Ishikawa (cell line): ENCODE data around the gene AGGF1.

Experiments
- CEBPB ChIP-seq: IDR thresholded peaks from 2 replicates; pipeline ENCODE4 v1.6.1; 2012
- RAD21 ChIP-seq: IDR thresholded peaks from 2 replicates; pipeline ENCODE4 v1.6.1; 2012; ENCODE audit warnings: low read depth
- TAF1 ChIP-seq: IDR thresholded peaks from 2 replicates; pipeline ENCODE4 v1.6.1; 2012; ENCODE audit warnings: low read depth, mild to moderate bottlenecking
- TF ChIP-seq, protein P1 (sequence below): IDR thresholded peaks from 2 replicates; pipeline ENCODE4 v1.6.1; 2012
- TF ChIP-seq, protein P2 (sequence below): IDR thresholded peaks from 2 replicates; pipeline ENCODE4 v1.6.1; 2012

- TF ChIP-seq RAD21 (no peak), TAF1 (no peak), CEBPB (no peak)
- TF ChIP-seq, protein P1, sequence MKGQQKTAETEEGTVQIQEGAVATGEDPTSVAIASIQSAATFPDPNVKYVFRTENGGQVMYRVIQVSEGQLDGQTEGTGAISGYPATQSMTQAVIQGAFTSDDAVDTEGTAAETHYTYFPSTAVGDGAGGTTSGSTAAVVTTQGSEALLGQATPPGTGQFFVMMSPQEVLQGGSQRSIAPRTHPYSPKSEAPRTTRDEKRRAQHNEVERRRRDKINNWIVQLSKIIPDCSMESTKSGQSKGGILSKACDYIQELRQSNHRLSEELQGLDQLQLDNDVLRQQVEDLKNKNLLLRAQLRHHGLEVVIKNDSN: no peak
- TF ChIP-seq, protein P2, sequence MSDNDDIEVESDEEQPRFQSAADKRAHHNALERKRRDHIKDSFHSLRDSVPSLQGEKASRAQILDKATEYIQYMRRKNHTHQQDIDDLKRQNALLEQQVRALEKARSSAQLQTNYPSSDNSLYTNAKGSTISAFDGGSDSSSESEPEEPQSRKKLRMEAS: no peak
These were observed 3.1 kb downstream of the AGGF1 start for GRCh38 chr5:77033338-77033737.
